Skeletal muscle satellite cell (primary cell): Measurements from ENCODE around the gene SIPA1L3.
"Not testable (repeated sequence)": the region's sequence is repeated elsewhere in the genome, so short reads cannot be mapped to it uniquely, and the experiment has no call there.

ENCODE experiments used
- H3K27me3 ChIP-seq: 2 replicates; pipeline ENCODE4 v1.7.0; 2013; ENCODE audit warnings: low read length; ENCODE audit not compliant: control insufficient read depth, insufficient read depth
- H3K36me3 ChIP-seq: 2 replicates; pipeline ENCODE4 v1.7.0; 2013; ENCODE audit warnings: mild to moderate bottlenecking, control low read depth, low read length; ENCODE audit not compliant: insufficient read depth
- H3K4me1 ChIP-seq: 2 replicates; pipeline ENCODE4 v1.7.0; 2013; ENCODE audit warnings: low read length; ENCODE audit not compliant: control insufficient read depth, insufficient read depth
- H3K4me2 ChIP-seq: 2 replicates; pipeline ENCODE4 v1.7.0; 2013; ENCODE audit warnings: mild to moderate bottlenecking, low read length
- H3K4me3 ChIP-seq: 2 replicates; pipeline ENCODE4 v1.7.0; 2013; ENCODE audit warnings: low read length
- H3K9ac ChIP-seq: 2 replicates; pipeline ENCODE4 v1.7.0; 2013; ENCODE audit warnings: mild to moderate bottlenecking, low read depth, low read length, moderate library complexity
- H3K9me3 ChIP-seq: replicated peaks from 2 replicates; pipeline ENCODE4 v1.7.0; 2013; ENCODE audit warnings: mild to moderate bottlenecking, control low read depth, low read length

SIPA1L3 gene

GRCh38 chr19:38221919-38222830 is 315.2 kb downstream of the SIPA1L3 start:
- no peak overlapping the region for H3K4me3 ChIP-seq
- no peaks in the 10 kb centered on the region for H3K27me3 ChIP-seq
- H3K9me3 ChIP-seq, result no peaks in the 10 kb centered on the region
- H3K4me1 ChIP-seq, result no peaks in the 10 kb centered on the region
- peaks cover 5% of the 10 kb centered on the region for H3K36me3 ChIP-seq
- no peak overlapping the region for H3K9ac ChIP-seq
- H3K4me2 ChIP-seq, result no peak overlapping the region

DNA sequence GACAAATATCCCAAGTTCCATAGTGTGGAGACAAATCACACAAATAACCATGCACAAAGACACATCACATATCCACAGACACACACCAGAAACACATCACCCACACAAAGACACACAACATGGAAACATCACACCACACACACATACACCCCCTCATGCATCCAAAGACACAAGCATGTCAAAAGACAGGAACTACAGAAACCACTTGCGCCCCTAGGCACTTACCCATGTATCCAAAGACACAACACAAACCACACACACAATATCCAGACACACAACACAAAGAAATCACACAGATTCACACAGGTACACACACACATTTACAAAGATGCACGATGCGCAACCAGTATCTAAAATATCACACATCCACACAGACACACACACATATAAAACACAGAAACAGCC is 316.1 kb downstream of the SIPA1L3 start:
- peaks cover 4% of the 10 kb centered on the region for H3K36me3 ChIP-seq
- no peak overlapping the region for H3K9ac ChIP-seq
- H3K4me1 ChIP-seq, result peaks cover 3% of the 10 kb centered on the region
- H3K4me2 ChIP-seq, result peak overlapping the region; percentile 95
- no peaks in the 10 kb centered on the region for H3K9me3 ChIP-seq
- no peaks in the 10 kb centered on the region for H3K27me3 ChIP-seq
- peak overlapping the region; percentile 73 for H3K4me3 ChIP-seq

DNA sequence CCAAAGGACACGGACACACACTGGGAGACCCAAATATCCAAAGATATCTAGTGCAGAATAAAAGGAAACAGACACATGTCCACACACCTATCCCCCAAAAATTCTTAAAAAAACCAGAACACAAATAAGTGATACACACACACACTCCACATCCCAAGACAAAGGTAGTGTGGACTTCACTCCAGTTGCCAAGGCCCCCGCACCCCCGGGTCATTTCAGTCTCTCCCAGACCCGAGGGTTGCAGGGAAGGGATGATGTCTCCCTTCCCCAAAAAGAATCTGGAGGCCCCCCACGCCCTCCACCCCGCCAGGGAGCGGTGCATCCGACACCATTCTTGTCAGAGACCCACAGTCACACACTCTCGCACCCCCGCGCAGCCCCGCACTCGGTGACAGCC is 316.6 kb downstream of the SIPA1L3 start:
- no peaks in the 10 kb centered on the region for H3K27me3 ChIP-seq
- no peaks in the 10 kb centered on the region for H3K36me3 ChIP-seq
- peaks cover 4% of the 10 kb centered on the region for H3K4me1 ChIP-seq
- H3K4me3 ChIP-seq, result peak overlapping the region; percentile 73
- H3K4me2 ChIP-seq, result peak overlapping the region; percentile 95
- peak overlapping the region; percentile 46 for H3K9ac ChIP-seq
- H3K9me3 ChIP-seq, result no peaks in the 10 kb centered on the region

DNA sequence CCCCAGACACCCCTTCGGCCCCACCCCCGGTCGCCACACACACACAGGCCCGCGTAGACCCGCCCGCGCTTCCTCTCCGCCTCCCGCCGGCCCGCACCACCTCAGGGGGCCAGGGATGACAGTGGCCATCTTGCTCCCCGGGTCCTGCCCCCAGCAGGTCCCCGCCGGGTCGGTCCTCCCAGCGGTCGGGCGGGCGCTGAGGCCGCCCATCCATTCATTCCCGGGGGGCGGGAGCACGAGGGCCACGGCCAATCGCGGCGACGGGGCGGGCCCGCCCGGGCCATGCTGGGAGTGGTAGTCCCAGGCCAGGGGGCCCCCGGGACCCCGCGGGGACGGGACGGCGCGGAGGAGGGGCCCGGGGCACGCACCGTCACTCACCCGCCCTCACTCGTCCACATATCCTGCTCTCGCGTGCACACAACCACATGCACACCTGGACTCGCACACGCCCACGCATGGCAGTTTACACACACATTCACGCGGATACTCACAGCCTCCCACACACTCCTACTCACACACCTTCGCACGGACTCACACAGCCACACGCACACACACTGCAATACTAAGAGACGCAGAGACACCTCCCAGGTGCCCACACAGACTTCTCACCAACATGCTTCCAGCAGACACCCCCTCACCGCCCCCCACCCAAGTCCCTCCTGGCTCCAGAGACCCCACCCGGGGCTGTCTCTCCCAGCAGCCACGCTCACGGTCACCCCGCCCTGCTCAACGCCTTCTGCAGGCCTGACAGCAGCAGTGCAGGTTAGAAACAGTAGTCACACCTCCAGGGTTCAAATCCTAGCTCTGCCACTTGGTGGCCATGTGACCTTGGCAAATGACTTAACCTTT is 317.2 kb downstream of the SIPA1L3 start, which contains the start of gene DPF1:
DPF1 (minus strand) TSS at position 209 of the 849 bp plus-strand sequence; CDS start at position 129, 80 bp downstream.
- Histone ChIP-seq H3K36me3 (no peaks in the 10 kb centered on the region), H3K27me3 (no peaks in the 10 kb centered on the region), H3K4me3 (peak within 1 kb of the TSS; percentile 73), H3K9ac (peak within 1 kb of the TSS; percentile 46), H3K9me3 (no peaks in the 10 kb centered on the region), H3K4me2 (peak within 1 kb of the TSS; percentile 95), H3K4me1 (peaks cover 9% of the 10 kb centered on the region)

- not testable (repeated sequence) for H3K36me3 ChIP-seq, H3K4me2 ChIP-seq, H3K9ac ChIP-seq, H3K4me1 ChIP-seq, H3K9me3 ChIP-seq, H3K4me3 ChIP-seq, H3K27me3 ChIP-seq
Observed at GRCh38 chr19:38224863-38225218, 317.8 kb downstream of the SIPA1L3 start.

DNA sequence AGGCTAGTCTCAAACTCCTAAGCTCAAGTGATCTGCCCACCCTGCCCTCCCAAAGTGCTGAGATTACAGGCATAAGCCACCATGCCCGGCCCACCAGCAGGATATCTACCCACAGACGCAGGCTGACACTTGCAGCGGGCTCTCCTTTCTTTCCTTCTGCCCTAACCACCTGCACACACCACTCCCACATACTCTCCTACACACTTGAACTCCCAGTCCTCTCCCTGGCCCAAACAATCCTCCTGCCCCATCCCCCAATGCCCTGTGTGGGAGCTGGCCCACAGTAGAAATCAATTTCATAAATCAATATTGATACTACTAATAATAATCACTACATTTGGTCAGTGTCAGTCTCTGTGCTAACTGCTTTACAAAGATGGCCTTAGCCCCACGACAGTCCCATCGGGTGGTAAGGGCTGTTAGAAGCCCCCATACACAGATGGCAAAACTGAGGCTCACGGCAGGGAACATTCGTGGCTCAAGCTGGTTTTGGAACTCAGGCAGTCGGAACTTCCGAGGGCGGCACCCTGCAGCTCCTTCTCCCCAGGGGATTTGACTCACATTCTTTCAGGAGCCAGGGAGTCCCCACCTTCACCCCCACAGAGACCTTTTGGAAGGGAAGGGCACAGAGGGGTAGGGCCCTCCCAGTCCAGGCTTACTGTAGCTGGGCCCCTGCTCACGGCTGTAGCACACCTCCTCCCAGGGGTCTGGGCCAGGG is 320.4 kb downstream of the SIPA1L3 start:
- Histone ChIP-seq H3K4me1 (peaks cover 9% of the 10 kb centered on the region), H3K4me3 (no peak overlapping the region), H3K9ac (no peak overlapping the region), H3K4me2 (no peak overlapping the region), H3K9me3 (no peaks in the 10 kb centered on the region), H3K27me3 (no peaks in the 10 kb centered on the region), H3K36me3 (no peaks in the 10 kb centered on the region)

- no peak overlapping the region for H3K4me3 ChIP-seq
- no peak overlapping the region for H3K4me2 ChIP-seq
- no peaks in the 10 kb centered on the region for H3K9me3 ChIP-seq
- H3K9ac ChIP-seq, result no peak overlapping the region
- H3K36me3 ChIP-seq, result no peaks in the 10 kb centered on the region
- H3K27me3 ChIP-seq, result no peaks in the 10 kb centered on the region
- H3K4me1 ChIP-seq, result peaks cover 9% of the 10 kb centered on the region
Observed at GRCh38 chr19:38228005-38228377, 321.0 kb downstream of the SIPA1L3 start.

DNA sequence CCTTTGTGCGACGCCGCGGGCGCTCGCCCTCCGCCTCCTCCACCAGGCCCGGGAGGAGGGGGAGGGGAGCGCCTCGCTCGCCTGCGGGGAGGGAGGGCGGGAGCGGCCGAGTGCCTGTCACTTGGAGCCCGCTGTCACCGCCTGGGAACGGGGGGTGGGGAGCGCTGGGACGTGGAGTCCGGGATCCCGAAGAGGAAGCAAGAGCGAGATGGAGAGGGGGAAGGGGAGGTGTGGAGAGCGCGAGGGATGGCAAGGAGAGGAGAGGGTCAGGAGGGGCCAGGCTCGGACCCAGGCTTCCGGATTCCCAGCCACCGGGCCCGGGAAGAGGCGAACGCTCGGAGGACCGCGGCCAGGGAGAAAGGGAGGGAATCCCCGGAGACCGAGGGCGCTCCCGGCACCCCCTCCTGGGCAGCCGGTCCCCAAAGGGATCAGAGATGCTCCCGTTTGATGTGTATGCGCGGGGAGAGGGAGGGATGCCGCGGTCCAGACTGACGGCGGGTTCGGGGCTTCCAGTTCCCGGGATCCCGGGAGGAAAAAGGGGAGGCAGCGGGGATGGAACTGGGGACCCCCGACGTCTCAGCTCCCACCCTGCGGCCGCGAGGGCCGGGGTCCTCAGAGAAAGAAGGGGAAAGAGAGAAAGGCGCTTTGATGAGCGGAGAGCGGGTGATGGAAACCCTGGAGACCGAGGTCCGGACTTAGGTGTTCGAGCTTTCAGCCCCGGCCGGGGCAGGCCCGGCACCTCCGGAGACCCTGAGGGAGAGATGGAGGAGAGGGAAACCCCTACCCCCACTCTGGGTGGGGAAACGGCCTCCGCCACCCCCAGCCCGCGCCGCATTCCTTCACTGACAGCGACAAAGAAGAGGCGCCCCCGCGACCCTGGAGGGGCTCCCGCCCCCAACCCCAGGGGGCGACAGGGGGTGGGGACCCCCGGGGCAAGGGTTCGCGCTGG is 321.8 kb downstream of the SIPA1L3 start:
- Histone ChIP-seq H3K27me3 (no peaks in the 10 kb centered on the region), H3K9ac (peak overlapping the region; percentile 70), H3K4me3 (peak overlapping the region; percentile 74)

DNA sequence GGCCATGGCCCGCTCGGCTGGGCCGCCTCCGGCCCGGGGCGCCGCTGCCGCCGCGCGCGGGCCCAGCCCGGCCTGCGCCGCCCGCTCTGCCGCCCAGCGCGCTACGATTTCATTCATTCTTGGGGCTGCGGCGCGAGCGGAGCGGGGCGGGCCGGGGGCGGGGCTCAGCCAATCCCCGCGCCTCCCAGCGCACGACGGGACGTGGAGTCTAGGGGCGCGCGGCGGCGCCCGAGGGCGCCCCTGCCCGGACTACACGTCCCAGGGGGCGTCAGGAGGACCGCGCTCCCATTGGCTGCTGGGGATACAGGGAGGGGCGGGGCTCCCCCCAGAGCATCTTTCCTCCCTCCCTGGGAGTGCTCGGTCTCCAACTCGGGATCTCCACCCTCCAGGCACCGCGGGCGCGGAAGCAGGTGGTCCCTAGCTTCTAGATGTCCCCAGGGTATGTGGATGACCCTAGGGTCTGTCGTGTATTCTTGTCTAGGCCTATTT is 322.6 kb downstream of the SIPA1L3 start:
- Histone ChIP-seq H3K4me3 (peak overlapping the region; percentile 74), H3K4me2 (peak overlapping the region; percentile 97), H3K4me1 (peaks cover 9% of the 10 kb centered on the region), H3K9me3 (no peaks in the 10 kb centered on the region), H3K9ac (no peak overlapping the region), H3K36me3 (no peaks in the 10 kb centered on the region), H3K27me3 (no peaks in the 10 kb centered on the region)

More for the DNA sequence above, 321.8 kb downstream of the SIPA1L3 start:
- Histone ChIP-seq H3K36me3 (no peaks in the 10 kb centered on the region), H3K9me3 (no peaks in the 10 kb centered on the region), H3K4me2 (peak overlapping the region; percentile 97), H3K4me1 (peaks cover 9% of the 10 kb centered on the region)

DNA sequence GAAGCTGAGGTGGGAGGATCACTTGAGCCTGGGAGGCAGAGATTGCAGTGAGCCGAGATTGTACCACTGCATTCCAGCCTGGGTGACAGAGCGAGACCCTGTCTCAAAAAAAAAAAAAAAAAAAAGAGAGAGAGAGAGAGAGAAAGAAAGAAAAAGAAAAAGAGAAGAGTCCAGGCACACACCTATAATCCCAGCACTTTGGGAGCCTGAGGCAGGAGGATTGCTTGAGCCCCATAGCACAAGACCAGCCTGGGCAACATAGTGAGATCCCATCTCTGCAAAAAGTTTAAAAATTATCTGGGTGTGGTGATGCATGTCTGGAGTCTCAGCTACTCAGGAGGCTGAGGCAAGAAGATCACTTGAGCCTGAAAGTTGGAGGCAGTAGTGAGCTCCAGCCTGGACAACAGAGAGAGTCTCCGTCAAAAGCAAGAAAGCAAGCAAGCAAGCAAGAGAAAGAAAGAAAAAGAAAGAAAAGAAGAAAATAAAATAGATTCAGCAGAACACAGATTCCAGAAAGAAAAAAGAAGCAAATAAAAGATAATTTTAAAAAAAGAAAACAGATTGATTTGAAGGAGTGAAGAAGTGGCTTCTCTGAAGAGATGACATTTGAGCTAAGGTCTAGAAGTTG is 323.6 kb downstream of the SIPA1L3 start:
- not testable (repeated sequence) for H3K27me3 ChIP-seq, H3K4me1 ChIP-seq, H3K4me2 ChIP-seq, H3K9ac ChIP-seq, H3K9me3 ChIP-seq, H3K36me3 ChIP-seq, H3K4me3 ChIP-seq
